GM18517 (cell line): ENCODE results near the gene FAM107B.
"Not testable (repeated sequence)": the region's sequence is repeated elsewhere in the genome, so short reads cannot be mapped to it uniquely, and the experiment has no call there.

Experiments
- ATAC-seq: cut with Tn5 transposase; IDR thresholded peaks from one replicate; pipeline ENCODE4 v1.9.1; 2021; ENCODE audit warnings: mild to moderate bottlenecking, moderate library complexity; ENCODE audit not compliant: unreplicated experiment

Gene FAM107B

GRCh38 chr10:14737808-14738545, 36.7 kb downstream of the FAM107B start:
- no peak for ATAC-seq

GRCh38 chr10:14736600-14737081, 38.1 kb downstream of the FAM107B start:
- no peak for ATAC-seq

DNA sequence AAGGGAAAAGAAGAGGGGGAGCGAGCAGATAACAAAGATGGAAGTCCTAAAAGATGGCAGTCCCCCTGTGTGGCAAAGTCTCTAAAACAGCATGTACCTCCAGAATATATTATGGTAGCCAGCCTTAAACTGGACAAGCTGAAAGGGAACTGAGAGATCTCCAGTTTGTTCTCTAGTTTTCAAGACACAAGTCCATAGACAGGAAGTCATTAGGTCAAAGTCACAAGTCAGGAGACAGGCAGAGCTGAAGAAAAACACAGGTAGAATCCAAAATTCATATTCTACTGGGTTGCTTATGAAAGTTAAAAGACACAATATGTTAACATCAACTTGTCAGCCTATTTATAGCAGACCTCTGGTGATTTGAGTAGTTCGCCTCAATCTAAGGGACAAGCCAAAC, 38.7 kb downstream of the FAM107B start:
- no peak for ATAC-seq

DNA sequence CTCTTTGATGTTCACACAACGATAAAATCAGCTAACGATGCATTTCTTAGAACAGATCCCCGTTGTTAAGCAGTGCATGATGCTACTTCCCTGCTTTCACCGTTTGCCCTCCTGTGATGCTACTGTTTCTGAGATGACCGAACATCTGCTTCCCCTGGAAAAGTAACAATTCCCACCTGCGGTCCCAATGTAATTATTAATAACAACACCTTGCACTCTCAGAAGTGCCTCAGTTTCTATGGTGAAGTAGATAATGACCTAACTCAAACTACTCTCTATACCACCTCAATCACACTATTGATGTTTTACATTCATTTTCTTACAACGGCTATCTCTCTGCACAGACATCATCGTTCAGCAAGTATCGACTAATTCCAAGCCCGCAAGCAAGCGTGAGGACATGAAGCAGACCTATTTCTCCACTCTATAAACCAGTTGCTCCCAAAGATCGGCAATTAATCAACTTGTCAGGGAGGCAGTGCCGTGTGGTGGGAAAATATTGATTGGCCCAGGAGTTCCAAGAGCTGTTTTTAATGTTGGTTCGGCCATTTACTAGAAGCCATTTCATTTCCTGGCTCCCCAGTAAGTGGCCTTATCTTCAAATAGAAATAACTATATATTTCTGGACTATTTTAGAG, 42.7 kb downstream of the FAM107B start:
- no peak for ATAC-seq

- no peak for ATAC-seq
These were observed 46.4 kb downstream of the FAM107B start for GRCh38 chr10:14728346-14728745.

DNA sequence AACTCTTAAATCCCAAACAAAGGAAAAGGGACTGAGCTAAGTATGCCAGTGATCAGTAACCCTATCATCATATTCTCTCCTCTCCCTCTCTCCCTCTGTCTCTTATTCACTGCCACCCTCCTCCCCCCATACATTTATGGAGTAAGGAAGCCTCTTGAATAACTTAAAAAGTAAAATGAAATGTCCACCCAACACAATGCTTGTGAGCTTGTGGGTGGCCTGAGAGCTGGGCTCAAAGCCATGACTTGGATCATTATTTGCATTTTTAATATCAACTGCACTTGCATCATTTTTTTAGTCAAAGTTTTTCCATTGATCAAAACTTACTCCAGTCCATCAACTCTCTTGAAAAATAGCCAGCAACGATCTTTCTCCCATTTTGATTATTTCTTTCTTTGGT, 46.8 kb downstream of the FAM107B start:
- ATAC-seq, result no peak

DNA sequence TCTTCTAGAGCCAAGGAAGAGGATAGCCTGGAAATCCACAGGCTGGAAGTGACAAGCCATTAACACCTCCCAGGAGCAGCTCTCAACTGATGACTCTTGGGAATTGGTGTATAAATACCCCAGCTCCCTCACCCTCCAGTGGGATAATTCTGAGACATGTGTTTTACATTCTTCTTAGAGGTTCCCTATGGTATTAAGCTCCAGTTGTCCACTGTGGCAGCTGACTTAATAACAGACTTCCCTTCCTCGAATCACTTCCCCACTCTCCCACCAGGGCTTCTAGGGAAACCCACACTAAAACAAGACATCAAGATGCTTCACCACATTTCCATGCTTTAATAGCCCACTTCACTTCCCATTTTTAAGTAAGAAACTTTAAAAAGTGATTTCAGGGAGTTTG, 47.2 kb downstream of the FAM107B start:
- ATAC-seq, result no peak

DNA sequence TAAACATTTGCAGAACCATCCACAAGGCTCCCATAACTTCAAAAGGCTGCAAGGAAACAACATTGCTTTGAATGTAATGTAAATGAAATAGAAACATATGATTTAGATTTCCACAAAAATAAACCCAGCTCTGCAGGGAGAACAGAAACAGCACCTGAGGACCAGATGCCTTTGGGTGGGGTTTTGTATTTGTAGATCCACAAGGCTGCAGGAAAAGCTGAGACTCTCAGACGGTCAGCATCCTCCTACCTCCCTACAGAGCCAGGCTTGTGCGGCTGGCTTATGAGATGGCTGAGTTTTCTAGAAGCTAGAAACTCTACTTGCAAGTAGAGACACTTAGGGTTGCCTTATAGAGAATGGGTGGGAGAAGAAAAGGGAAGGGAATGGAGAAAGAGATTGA, 49.8 kb downstream of the FAM107B start:
- ATAC-seq, result no peak

DNA sequence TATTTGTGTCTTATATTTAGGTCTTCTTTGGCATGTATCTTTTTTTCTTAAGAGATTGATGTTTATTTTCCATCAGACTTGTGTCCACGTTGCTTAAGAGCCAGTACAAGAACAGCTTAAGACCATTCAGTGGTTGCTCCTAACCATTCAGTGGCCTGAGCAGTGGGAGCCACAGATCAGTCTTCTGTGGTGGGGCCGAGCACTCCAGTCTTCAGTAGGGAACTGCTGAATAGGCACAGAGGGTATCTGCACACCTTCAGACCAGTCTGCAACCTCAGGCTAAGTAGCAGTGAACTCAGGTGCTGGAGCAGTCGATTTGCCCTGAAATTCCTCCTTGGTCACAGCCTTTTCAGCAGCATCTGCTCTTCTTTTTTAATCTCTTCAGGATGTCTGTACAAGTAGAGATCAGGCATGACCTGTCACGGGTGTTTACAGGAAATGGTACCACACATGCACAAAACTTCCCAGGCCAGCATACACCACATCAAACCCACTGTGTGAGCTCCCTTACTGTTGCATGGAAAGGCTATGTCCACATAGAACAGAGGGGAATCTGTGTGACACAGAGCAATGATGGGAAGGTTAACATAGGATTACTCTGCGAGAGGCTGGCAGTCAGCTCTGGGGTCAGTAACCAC, 51.5 kb downstream of the FAM107B start:
- no peak for ATAC-seq

DNA sequence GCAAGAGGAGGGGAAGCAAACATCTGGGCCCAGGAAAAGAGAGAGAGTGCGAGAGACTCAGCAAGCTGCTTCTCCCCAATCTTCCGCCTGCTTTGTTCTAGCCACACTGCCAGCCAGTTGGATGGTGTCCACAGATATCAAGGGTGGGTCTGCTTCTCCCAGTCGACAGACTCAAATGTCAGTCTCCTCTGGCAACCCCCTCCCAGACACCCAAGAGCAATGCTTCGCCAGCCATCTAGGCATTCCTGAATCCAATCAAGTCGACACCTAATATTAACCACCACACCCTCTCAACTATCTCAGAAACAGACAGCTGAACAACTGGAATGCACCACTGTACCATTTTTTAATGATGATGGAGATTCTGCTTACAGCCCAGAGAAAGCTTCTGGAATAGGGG, 57.1 kb downstream of the FAM107B start:
- ATAC-seq, result no peak

GRCh38 chr10:14712991-14713424, 61.7 kb downstream of the FAM107B start:
- no peak for ATAC-seq

DNA sequence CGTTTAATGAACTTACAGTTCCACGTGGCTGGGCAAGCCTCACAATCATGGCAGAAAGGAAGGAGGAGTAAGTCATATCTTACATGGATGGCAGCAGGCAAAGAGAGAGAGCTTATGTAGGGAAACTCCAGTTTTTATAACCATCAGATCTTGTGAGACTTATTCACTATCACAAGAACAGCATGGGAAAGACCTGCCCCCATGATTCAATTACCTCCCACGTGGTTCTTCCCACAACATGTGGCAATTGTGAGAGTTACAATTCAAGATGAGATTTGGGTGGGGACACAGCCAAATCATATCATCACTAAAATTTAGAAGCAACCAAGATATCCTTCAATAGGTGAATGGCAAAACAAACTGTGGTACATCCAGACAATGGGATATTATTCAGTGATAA, 65.4 kb downstream of the FAM107B start:
- not testable (repeated sequence) for ATAC-seq

GRCh38 chr10:14707481-14707880, 67.2 kb downstream of the FAM107B start:
- no peak for ATAC-seq

DNA sequence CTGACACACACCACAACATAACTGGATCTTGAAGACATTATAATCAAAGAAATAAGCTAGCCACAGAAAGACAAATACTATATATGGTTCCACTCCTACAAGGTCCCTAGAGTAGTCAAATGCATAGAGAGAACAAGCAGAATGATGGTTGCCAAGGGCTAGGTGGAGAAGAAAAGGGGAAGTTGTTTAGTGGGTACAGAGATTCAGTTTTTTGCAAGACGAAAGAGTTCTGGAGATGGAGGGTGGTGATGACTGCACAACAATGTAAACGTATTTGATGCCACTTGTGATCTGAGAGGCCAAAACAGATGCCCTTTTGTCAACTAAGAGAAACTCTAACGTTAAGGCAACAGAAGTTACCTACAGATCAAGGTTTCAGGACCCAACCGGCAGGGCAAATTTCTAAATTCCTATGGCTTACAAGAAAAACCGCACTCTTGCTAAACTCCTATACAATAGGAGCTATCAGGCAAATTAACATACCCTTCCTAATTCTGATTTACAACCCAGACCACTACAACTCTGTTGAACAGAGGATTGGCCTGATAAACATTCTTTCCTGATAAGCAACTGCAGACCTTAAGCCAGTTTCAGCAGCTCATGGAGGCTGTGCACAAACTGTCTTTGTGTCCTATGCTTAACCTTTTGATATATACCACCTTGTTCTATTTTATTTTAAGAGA, 69.0 kb downstream of the FAM107B start:
- no peak for ATAC-seq

- ATAC-seq, result no peak
These were observed 71.1 kb downstream of the FAM107B start for GRCh38 chr10:14703631-14704001.

- no peak for ATAC-seq
These were observed 73.2 kb downstream of the FAM107B start for GRCh38 chr10:14701466-14701865.

DNA sequence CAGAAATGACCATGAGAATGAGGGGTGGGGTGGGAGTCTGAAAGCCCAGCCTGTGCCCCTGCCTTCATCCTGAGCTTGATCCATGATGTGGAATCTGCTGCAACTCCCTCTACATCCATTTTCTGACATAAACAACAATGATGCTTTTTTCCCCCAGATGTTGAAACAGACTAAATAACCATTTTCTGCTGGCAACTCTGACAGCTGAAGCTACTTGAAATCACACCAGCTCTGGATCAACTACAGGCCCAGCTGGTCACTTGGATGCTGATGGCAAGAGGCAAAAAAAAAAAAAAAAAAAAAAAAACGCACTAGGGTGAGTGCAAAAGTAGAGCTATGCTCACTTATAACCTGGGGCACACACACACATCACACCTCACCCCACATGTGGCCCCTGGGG, 74.2 kb downstream of the FAM107B start:
- no peak for ATAC-seq

- ATAC-seq, result no peak
These were observed 75.2 kb downstream of the FAM107B start for GRCh38 chr10:14699482-14699881.

GRCh38 chr10:14698829-14699170, 75.9 kb downstream of the FAM107B start:
- no peak for ATAC-seq

- ATAC-seq, result no peak
These were observed 76.4 kb downstream of the FAM107B start for GRCh38 chr10:14698111-14698828.

DNA sequence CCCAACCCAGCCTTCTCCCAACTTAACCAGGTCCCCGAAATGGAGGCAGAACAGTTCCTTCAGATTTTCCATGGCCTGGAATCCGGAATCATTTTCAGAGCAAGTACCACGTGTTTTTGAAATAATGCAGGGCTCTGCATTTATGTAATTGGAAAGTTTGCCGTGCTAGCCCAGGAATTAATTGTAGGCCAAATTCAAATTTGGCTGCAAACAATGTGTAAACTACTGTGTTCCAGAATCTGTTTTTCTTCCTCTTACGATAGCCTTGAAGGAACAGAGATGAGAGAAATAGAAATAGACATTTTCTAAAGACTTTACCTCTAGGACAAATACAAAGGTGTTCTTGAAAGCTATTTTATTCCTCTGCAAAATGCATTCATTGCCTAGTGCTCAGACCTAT, 77.4 kb downstream of the FAM107B start:
- no peak for ATAC-seq
